Cardiac muscle cell (in vitro differentiated cells and primary cell): Measurements from ENCODE around the gene ZFAND3. TPM values are rescaled to one million over a fixed set of nuclear protein-coding genes. Genes with fewer than 3 reads are reported as not detected.

Experiments used
- DNase-seq, 2 donors: peaks; one replicate each; pipeline versions ENCODE4 v3.0.0 to v3.0.0-alpha.2; 2010 to 2017; ENCODE audit warnings: low read depth in 1 of 2, low spot score in 1 of 2
- H3K27ac ChIP-seq: fragments of 200-600 bp; sonication (generic); 2 replicates; pipeline ENCODE4 v1.5.1; 2016
- H3K27me3 ChIP-seq: fragments of 200-600 bp; sonication (generic); 2 replicates; pipeline ENCODE4 v1.6.0; 2016; ENCODE audit warnings: control low read depth
- H3K36me3 ChIP-seq: fragments of 200-600 bp; sonication (generic); 2 replicates; pipeline ENCODE4 v1.5.1; 2016; ENCODE audit warnings: control low read depth
- H3K4me1 ChIP-seq: fragments of 200-600 bp; sonication (generic); 2 replicates; pipeline ENCODE4 v1.8.1; 2017; ENCODE audit warnings: low read depth, mild to moderate bottlenecking, mixed run types
- H3K4me3 ChIP-seq: fragments of 200-600 bp; sonication (generic); 2 replicates; pipeline ENCODE4 v1.5.1; 2016; ENCODE audit warnings: mild to moderate bottlenecking
- H3K9me3 ChIP-seq: fragments of 200-600 bp; sonication (generic); 2 replicates; pipeline ENCODE4 v1.5.1; 2017; ENCODE audit warnings: low read depth, mild to moderate bottlenecking, control low read depth
- polyA plus RNA-seq: library from polyadenylated mRNA; unstranded; fragments of >200 nt; fragmentation: Nextera tagmentation; extraction: Ambion mirVana; gene quantifications from 2 replicates; pipeline ENCODE4 v1.2.1, GENCODE V29; 2016
- total RNA-seq: library from RNA; depleted of rRNA; stranded (reverse); fragments of >200 nt; gene quantifications from 2 replicates; pipeline ENCODE4 v1.2.3, GENCODE V29; 2016
- TF ChIP-seq, protein P1 (sequence below): IDR thresholded peaks from 2 replicates; pipeline ENCODE4 v1.5.1; 2012; ENCODE audit warnings: low read depth, mild to moderate bottlenecking, low read length

Gene ZFAND3
- total and polyA plus RNA-seq, 2 experiments from 2014 or later, result 49.9 to 68.0 TPM

DNA sequence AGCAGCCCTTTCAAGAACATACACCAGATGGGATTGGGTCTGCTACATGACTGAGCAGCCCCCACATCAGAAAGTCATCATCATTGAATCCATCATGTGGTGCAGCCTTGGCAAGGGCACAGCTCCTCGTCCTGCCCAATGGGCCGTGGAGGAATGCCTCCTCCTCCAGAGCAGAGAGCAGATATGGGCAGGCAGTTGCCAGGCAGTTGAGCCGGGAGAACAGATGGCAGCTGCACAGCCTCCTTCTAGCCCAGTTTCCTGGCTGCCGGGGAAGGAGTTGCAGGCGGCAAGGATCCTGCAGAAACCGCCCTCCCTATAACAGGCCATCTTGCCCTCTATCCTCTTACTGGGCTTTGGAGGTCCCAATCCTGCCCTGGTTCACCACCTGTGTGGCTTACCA lies 11.9 kb upstream of the ZFAND3 start:
- H3K9me3 ChIP-seq, result no peaks in the 10 kb centered on the region
- no peak for DNase-seq
- H3K4me3 ChIP-seq, result no peak overlapping the region
- no peaks in the 10 kb centered on the region for H3K4me1 ChIP-seq
- no peaks in the 10 kb centered on the region for H3K36me3 ChIP-seq
- H3K27me3 ChIP-seq, result peaks cover 10% of the 10 kb centered on the region
- no peak overlapping the region for H3K27ac ChIP-seq
- TF ChIP-seq, protein P1, sequence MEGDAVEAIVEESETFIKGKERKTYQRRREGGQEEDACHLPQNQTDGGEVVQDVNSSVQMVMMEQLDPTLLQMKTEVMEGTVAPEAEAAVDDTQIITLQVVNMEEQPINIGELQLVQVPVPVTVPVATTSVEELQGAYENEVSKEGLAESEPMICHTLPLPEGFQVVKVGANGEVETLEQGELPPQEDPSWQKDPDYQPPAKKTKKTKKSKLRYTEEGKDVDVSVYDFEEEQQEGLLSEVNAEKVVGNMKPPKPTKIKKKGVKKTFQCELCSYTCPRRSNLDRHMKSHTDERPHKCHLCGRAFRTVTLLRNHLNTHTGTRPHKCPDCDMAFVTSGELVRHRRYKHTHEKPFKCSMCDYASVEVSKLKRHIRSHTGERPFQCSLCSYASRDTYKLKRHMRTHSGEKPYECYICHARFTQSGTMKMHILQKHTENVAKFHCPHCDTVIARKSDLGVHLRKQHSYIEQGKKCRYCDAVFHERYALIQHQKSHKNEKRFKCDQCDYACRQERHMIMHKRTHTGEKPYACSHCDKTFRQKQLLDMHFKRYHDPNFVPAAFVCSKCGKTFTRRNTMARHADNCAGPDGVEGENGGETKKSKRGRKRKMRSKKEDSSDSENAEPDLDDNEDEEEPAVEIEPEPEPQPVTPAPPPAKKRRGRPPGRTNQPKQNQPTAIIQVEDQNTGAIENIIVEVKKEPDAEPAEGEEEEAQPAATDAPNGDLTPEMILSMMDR, result no peak

DNA sequence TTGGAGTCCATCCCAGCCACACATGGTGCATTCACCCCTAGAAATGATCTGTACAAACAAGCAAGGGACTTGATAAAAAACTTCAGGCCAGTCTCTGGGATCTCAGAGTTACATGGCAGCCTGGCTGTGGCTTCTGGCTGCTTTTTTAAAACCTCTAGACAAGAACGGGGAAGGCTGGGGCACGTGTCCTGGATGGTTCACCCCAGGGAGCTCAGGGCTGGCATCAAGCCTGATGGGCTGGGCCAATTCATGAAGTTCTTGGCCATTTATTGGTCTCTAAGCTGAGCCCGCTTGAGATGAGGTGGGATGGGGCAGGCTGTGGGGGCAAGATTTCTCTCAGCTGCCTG lies 10.4 kb upstream of the ZFAND3 start:
- no peaks in the 10 kb centered on the region for H3K9me3 ChIP-seq
- H3K36me3 ChIP-seq, result no peaks in the 10 kb centered on the region
- no peak overlapping the region for H3K4me3 ChIP-seq
- peaks cover 2% of the 10 kb centered on the region for H3K27me3 ChIP-seq
- no peaks in the 10 kb centered on the region for H3K4me1 ChIP-seq
- TF ChIP-seq, protein P1, result no peak
- DNase-seq, result peak in 1 of 2 donors; percentile 71
- no peak overlapping the region for H3K27ac ChIP-seq

DNA sequence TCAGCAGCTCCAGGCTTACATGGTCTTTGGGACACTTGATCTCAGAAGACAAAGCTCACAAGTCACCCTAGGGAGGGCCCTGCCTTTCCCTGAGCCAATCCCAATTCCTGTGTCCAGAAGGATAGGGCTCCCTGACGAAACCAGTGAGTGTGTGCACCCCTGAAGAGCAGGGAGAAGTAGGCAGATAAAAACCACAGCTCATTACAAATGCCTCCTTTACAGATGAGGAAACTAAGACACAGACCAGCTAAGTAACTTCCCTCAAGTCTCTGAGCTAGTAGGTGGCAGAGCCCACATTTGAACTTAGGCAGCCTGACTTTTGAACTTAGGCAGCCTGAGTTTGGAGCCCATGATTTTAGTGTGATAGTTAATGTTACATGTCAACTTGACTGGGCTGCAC lies 6.7 kb upstream of the ZFAND3 start:
- Histone ChIP-seq H3K4me1 (no peaks in the 10 kb centered on the region), H3K4me3 (no peak overlapping the region), H3K27me3 (no peaks in the 10 kb centered on the region), H3K27ac (no peak overlapping the region), H3K36me3 (no peaks in the 10 kb centered on the region), H3K9me3 (no peaks in the 10 kb centered on the region)
- no peak for DNase-seq
- TF ChIP-seq, protein P1, result no peak

DNA sequence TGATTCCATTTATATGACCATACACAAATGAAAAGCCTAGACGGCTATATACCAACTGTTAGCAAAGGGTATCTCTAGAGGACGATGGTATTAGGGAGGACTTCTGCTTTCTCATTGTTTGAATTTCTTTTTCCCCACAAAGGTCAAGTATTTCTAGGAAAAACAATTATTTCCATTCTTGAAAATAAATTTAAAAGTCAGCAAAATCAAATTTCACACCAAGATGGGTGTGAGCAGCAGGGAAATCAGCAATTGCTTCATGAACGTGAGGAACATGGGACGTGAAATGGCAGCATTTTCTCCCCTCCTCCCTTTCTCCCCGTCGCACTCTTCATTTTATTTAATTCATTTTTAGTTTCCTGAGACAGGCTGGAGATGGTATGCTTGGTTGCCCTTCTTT lies 5.2 kb upstream of the ZFAND3 start:
- TF ChIP-seq, protein P1, result no peak
- Histone ChIP-seq H3K9me3 (no peaks in the 10 kb centered on the region), H3K27ac (no peak overlapping the region), H3K4me1 (no peaks in the 10 kb centered on the region), H3K27me3 (no peaks in the 10 kb centered on the region), H3K36me3 (no peaks in the 10 kb centered on the region), H3K4me3 (no peak overlapping the region)
- no peak for DNase-seq

DNA sequence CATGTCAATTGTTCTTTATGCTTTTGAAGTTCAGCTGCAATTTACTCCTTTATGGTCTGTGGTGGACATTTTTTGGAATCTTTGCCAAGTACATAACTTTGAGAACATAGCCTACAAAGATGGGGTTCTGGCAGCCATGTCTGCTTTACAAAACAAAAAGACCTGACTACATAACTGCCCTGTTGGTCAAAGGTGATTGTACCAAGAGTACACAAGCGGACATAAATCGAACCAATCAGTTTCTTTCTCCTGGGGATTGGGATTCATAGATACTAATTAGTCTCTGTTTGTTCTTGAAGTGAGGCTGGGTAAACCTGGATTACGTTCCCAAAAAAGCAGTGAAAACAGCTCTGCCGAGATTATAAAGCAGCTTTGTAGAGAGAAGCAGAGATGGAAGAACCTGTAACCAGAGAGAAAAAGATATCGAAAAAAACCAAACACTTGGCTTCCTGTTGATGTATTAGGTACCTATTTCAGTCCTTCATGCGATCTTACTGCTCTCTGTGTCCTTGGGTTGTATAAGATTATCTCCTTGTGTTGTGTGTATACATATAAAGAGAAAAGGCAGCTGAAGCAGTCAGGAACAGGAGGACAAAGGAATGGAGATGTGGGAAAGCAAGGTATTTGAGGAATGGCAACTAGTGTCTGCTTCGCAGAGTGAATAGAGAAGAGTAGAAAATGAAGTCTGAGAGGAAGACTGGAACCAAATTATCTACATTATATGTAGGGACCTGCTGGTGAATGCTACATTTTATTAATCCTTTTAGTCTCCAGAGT lies 2.7 kb upstream of the ZFAND3 start:
- TF ChIP-seq, protein P1, result no peak
- Histone ChIP-seq H3K27me3 (no peaks in the 10 kb centered on the region), H3K27ac (no peak overlapping the region), H3K4me1 (peaks cover 9% of the 10 kb centered on the region), H3K9me3 (no peaks in the 10 kb centered on the region), H3K4me3 (no peak overlapping the region), H3K36me3 (no peaks in the 10 kb centered on the region)
- no peak for DNase-seq
